Left colon (tissue), 2 donors: ENCODE measurements around the gene PDXDC1. TPM values are rescaled to one million over a fixed set of nuclear protein-coding genes. Genes with fewer than 3 reads are reported as not detected.
"Not testable (repeated sequence)": the region's sequence is repeated elsewhere in the genome, so short reads cannot be mapped to it uniquely, and the experiment has no call there.

Experiments
- ATAC-seq: fragments of 200-7000 bp; cut with Tn5 transposase; one replicate; pipeline ENCODE4 v1.9.1; 2020; ENCODE audit warnings: mild to moderate bottlenecking, moderate library complexity
- DNase-seq, 2 donors: peaks; one replicate each; pipeline ENCODE4 v3.0.0-alpha.2; 2020
- intact Hi-C, 2 donors: fragments of 100-400 bp; cut with DNase I in 1 of 2; cut with micrococcal nuclease in 1 of 2; formaldehyde crosslinking; loops; one replicate each; pipeline versions ENCODE4 v1.11.2 to v1.14.0; 2022; cut with DNase I, micrococcal nuclease
- total RNA-seq, 2 donors: library from RNA; stranded (reverse); fragmentation: NEBNext Ultra II Directional; extraction: Animal tissue kit (Norgen Biotek cat#: 25700); gene quantifications; one replicate each; pipeline ENCODE4 v1.2.1, GENCODE V29; 2021
- donor health status: DM: no; HTN: no; CAD: no.
- donor health status: DM: yes; HTN: yes; CAD: no.

Gene PDXDC1
- total RNA-seq, 2 donors from 2014 or later: 203 to 244 TPM

DNA sequence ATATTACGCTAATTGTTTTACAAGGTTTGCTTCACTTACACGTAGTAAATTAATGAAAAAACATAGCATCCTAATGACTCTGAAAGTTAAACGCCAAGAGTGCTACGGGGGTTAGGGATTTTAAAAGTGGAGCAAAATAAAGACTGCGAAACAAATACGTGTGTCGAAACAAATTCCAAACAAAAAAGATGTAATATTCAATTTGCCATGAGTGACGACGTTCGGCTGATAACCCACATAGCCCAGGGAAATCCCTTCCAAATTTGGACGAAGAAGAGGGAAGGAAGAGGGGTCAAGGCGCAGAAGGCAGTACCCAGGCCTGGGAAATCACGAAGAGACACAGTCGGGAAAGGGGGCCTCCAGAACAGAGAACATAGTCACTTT, 118.7 kb downstream of the PDXDC1 start:
- ATAC-seq, intact Hi-C loops, DNase-seq: not testable (repeated sequence)

DNA sequence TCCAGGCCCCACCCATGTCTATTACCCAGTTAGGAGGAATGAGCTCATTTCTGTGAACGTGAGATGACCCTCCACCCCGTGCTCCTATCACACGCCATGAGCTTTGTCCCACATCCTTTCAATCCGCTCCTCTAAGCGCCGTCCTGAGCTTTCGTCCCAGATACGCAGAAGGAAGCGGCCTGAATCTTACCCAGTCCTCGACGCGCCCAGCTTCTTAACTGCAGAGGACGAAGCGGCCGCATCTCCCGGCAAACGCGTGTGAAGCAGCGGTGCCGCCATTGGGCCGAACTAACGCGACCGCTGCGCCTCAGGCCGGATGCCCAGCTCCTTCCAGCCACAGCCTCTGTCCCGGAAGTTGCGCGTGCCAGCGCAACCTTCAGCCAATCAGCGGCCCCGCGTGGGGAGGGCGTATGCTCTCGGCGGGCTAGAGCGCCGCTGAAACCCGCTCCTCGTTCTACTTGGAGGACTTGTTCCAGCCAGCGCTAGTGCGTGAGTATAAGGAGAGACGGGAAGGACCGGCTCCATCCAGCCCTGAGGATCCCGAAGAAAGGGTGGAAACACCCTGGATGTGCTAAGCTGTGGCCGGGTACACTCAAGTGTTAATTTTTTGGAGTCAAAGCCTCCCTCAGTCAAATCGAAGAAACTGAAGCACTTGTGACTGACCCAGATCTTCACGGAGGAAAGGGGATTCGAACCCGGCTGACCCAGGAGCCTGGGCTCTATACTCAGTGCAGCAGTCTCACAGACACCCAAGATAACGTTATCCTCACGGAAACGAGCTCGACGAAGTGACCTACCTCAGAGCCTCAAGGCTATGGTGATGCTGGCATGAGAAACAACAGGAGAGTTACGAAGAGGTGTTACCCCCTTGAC, 119.4 kb downstream of the PDXDC1 start, which contains the start of gene RRN3:
TSS of gene RRN3 (minus strand) at position 318 of the 873 bp plus-strand sequence. CDS start at position 279, 39 bp downstream.
- intact Hi-C loops: not testable (repeated sequence)
- DNase-seq (peak; percentile 94), ATAC-seq (peak; percentile 97)

DNA sequence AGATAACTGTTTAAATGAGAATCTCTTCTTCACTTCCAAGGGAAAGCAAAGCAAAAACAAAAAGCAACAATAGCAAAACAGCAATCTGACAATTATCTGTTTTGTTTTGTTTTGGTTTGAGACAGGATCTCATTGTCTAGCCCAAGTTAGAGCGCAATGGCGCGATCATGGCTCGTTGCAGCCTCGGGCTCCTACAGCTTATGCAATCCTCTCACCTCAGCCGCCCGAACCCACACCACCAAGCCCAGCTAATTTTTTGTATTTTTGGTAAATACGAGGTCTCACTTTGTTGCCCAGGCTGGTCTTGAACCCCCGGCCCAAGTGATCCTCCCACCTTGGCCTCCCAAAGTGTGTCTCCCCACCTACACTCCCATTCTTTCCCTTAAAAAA, 121.8 kb downstream of the PDXDC1 start:
- ATAC-seq, intact Hi-C loops, DNase-seq: not testable (repeated sequence)

DNA sequence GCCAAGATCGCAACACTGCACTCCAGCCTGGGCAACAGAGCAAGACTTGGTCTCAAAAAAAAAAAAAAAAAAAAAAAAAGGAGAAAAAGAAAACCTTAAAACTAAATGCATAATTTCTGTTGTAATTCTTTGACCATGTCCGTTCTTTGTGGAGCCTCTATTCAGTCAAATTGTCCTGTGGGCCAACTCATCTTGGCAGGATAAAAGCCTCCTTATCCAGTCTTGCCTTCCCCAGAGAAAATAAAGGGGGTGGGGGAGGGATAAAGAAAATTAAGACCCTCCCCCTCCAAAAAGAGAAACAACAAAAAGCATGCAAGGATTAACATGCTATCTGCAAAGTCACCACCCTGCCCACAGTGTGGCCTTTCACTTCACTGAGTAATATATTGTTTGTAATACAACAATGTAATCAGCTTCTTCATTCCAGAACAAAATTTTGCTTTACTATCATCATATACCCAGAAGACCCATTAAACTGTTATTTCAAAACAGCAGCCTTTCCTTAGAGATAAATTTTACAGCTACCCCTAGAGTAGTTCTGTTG, 124.6 kb downstream of the PDXDC1 start:
- intact Hi-C loops, DNase-seq, ATAC-seq: not testable (repeated sequence)

DNA sequence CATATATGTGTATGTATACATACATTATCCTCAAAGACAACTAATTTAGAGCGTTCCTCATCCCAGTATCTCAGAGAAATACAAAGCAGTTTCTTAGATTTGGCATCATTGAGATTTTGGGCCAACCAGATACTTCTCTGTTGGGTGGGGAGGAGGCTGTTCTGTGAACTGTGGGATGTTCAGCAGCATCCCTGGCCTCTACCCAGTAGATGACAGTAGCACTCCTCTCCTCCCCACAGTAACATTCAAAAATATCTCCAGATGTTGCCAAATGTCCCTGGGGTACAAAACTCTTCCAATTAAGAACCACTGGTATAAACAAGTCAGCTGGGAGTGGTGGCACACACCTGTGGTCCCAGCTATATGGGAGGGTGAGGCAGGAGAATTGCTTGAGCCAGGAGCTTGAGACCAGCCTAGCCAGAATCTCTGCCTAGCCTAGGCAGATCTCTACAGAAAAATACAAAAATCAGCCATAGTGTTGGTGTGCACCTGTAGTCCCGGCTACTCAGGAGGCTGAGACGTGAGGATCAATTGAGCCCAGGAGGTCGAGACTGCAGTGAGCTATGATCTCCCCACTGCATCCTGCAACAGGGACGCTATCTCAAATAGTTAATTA, 125.7 kb downstream of the PDXDC1 start:
- DNase-seq, ATAC-seq, intact Hi-C loops: not testable (repeated sequence)

DNA sequence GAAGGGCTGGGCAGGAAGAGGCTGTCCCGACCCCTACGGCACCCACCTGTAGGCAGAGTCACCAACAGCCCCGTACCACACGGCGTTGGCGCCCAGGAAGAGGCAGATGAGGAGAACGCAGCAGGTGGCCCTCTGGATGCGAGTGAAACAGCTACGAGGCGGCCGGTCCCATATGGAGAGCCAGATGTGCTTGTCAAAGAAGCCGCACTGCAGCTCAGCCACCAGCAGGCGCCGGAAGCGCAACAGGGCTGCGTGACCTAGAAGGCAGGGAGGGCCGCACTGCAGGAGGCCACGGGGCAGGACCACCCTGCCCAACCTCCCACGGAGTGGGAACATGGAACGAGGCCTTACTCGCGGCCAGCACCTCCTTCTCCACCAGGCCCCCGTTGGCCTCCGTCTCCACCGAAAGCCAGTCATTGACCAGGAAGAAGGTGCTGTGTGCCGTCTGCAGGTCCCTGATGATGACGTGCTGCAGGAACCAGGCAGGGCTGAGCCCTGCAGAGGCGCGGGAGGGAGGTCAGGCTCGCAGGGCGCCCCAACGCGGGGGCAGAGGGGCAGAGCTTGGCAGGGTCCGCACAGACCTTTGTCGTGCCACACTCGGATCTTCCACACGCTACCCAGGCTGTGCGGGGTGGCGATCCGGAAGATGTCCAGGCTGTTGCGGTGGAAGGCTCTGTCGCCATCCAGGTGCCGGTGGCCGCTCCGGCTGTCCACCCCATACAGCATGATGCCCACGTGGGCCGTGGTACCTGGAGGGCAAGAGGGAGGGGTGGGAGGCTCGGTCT, 153.0 kb downstream of the PDXDC1 start:
- not testable (repeated sequence) for DNase-seq, ATAC-seq

DNA sequence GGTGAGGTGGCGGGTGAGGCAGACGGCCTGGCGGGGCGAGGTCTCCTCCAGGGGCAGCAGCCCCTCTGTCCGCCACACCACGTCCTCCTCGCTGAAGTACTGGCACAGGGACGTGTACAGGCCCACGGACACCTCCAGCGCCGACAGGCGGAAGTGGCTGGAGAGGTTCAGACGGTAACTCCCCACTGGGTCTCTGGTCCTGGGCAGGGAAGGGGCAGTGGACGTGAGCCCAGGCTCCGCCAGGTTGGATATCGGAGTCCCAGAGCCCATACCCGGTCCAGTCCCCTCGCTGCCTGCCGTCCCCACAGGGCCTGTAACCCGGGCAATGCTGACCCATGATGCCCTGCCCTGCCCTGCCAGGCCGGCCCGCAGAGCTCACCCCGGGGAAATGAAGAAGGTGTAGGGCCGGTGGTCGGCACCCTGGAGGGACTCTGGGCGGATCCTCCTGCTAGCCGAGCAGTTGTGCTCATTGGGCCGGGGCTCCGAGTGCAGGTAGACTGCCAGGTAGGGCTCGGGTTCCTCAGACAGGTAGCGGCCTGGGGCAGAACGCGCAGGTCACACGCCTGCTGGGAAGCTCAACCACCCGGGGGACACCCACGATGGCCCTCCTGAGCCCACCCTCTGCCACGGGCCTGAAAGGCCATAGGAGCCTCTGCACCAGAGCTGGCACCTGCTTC, 155.6 kb downstream of the PDXDC1 start:
- ATAC-seq, intact Hi-C loops, DNase-seq: not testable (repeated sequence)

More for the DNA sequence above, 153.0 kb downstream of the PDXDC1 start:
- intact Hi-C loops: not testable (repeated sequence)

DNA sequence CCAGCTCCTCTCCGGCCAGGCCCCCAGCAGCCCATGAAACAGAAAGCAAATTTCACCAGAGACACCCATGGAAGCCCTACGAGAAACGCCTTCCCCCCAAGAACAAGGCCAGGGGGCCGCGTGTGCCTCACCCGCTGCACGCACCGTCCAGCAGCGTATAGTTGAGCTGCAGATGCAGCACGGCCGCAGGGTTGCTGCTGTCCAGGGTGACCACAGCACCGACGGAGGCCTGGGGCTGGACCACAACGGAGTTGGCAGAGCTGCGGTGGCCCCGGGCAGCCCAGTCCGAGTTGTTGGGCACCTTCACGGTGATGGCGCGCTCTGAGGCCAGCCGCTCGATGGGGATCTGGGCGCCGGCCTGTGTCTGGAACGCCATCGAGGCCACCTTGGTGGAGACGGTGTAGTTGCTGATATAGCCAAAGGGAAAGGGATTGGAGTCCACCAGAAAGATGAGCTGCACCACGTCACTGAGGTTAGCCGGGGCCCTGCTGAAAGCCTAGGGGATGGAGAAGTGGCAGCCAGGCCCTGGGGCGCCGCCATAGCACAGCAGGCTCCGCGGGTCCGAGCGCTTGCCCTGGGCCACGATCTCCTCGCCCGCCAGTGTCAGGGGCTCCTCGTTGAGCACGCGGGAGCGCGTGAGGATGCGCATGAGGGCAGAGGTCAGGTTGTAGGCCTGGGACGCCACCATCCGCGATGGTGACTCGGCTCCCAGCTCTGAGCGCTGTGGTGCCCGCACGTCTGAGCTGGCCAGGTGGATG, 156.3 kb downstream of the PDXDC1 start:
- intact Hi-C loops, DNase-seq, ATAC-seq: not testable (repeated sequence)

DNA sequence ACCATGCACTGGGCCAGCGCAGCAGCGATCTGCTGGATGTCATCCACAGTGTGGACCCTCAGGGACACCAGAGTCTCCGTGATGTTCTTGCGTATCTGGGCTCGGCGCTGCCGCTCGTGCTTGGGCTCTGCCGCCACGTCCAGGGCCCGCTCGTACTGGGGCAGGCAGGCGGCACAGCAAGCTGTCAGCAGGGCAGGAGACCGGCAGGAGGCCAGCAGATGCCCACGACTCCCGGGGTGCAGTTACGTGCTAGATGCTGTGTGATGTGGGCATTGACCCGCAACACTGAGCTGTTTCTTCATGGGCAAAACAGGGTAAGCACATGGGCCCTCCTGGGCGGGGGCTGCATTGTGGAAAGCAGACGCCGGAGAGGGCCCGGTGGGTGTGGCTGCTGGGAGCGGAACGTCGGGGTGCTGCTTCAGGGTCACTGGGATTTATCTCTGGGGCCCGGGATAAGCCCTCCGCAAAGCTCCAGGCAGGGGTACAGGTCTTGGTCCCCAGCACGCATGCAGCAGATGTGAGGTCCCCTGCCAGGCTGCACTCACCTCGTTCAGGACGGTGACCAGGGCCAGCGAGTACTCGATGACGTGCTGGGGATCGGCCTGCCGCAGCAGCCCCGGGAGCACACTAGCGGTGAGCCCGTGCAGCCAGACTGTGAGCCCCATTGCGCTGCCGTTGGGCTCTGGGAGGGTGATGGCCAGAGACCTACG, 158.0 kb downstream of the PDXDC1 start:
- DNase-seq, ATAC-seq, intact Hi-C loops: not testable (repeated sequence)

DNA sequence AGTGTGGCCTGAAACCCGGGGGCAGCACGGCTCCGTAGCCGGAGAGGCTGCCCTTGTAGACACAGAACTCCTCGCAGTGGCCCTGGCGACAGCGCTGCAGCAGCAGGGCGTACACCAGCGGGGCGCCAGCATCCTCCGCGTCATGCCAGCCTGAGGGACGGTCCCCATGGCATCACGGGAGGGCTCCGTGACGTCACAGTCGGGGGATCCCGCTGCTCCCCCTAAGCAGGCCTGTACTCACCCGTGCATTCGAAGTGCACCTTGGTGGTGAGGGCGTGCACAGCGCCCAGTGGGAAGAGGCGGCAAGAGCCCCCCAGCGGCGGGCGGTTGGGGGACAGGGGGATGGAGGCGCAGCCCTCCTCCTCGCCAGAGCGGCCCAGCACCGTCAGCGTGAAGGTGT, 158.7 kb downstream of the PDXDC1 start:
- DNase-seq, intact Hi-C loops, ATAC-seq: not testable (repeated sequence)

DNA sequence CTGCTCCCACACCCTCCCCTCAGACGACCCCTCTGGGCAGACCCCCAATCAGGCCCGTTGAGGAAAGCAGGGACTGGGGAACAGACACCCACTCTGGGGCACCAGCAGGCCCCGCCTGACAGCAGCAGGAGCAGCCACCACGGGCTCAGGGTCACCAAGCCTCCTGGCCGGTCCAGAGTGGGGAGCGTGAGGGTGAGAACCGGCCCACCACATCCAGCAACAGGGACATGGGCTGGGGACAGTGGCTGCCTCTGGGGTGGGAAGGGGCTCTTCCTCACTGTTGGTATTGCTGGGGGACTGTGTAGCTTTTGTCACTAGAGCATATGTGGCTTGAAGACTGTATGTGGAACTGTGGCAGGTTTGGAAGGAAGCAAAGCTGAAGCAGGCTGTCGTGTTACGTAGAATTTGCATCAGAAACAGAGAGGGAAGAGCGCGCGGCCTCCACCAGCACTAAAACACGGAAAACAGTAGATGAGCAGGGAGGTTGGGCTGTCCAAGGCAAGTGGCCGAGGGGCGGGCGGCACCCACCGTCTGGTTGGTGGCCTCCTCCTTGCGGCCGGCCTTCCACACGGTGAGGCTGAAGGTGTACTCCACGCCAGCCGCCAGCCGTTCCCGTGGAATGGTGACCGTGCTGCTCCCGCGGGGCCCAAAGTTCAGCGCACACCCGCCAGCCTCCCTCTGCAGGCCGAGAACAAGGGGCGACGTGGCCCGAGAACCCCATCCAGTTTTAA, 160.1 kb downstream of the PDXDC1 start:
- DNase-seq, intact Hi-C loops: not testable (repeated sequence)
- ATAC-seq: peak; percentile 4

DNA sequence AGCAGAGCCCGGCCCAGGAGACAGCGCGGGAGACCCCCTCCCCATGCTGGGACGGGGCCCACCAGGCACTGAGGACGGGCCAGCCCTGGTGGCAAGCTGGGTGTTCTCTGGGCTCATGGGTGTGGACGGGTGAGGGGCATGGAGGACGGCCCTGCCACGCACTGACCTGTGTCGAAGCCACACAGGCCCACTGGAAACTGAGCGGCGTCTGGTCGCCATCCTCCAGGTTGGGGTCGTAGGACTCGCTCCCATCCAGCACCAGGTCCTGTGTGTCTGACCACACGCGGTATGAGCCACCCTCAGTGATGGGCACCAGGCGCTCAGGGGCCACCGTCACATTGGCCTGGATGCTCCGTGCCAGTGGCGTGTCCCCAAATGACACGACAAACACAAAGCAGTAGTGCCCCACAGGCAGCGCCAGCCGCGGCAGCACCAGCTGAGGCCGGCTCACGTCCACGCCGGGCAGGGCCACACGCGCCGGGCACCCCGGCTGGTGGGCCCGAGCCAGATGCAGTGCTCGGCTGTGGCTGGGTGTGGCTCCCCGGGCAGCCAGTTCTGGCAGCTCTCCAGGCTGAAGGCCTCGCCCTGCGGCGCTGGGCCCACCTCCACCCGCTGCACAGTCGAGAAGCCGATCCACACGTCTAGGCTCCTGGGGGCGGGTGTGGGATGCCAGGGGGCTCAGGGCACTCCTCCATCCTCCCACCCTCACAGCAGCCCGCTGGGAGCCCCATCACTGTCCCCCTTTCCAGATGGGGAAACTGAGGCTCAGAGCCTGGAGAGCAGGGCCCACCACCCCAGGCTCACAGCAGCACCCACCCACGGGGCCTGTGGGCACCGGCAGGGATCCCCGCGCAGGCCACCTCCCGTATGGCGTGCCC, 160.9 kb downstream of the PDXDC1 start:
- peak in 1 of 2 donors; percentile 30 for DNase-seq
- intact Hi-C loops: not testable (repeated sequence)
- peak; percentile 87 for ATAC-seq

DNA sequence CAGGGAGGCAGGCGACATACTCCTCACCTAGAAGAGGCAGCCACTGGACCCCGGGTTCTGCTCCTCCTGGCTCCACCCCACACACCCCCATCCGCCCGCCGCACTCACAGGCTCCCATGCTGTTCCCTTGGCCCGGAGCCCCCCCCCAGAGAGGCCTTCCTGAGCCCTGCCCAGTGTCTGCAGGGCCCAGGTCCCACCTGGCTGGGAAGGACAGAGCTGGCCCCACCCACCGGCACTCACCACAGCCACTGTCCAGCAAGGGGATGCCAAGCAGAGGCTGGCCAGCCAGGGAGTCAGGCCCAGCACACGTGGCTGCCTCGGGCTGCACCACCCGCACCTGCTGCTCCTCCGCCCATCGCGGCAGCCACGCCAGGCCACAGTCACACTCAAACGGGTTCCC, 162.7 kb downstream of the PDXDC1 start:
- peak in 1 of 2 donors; percentile 10 for DNase-seq
- intact Hi-C loops: not testable (repeated sequence)

DNA sequence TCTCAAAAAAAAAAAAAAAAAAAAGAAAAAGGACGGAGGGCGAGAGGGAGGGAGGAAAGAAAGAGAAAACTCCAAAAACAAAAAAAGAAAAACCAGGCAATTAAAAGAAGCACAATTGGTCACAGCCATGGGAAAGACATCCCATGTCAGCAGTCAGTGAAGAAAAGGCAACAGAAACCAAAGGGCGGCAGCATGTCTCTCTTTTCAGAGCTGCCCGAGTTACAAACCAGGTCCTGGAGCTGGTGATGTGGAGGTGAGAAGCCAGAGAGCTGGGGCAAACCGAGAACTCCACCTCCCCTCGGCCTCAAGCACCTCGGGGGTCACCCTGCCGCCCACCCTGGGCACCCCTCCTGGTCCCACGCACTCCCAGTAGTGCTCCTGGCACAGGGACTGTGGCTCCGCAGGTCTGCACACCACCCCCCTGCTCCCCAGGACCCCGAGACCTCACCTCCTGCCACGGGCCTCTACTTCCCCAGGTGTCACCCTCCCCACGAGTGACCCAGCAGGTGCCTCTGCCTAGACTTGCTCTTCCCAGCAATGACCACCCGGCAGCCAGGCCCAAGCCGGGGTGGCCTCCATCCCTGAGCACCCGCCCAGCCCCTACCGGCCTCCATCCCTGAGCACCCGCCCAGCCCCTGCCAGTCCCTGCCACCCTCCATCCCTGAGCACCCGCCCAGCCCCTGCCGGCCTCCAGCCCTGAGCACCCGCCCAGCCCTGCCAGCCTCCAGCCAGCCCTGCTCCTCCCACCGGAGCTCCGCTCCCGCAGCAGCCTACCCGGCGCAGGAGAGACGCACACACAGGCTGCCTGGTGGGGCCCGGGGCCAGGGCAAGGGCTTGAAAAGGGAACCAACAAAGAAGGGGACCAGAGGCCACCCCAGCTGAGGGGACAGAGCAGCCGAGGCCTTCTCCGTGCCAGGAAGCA, 165.9 kb downstream of the PDXDC1 start:
- DNase-seq (peak in 1 of 2 donors; percentile 50), ATAC-seq (peak; percentile 79)

More for the DNA sequence above, 162.7 kb downstream of the PDXDC1 start:
- not testable (repeated sequence) for ATAC-seq

More for the DNA sequence above, 165.9 kb downstream of the PDXDC1 start:
- intact Hi-C loops: not testable (repeated sequence)
